22Rv1 (cell line): Measurements from ENCODE around the gene ANKRD28.

ENCODE experiments used
- CTCF ChIP-seq: fragments of 450-650 bp; IDR thresholded peaks from 2 replicates; pipeline ENCODE4 v1.5.1; 2017; ENCODE audit warnings: mild to moderate bottlenecking
- ZFX ChIP-seq: fragments of 450-650 bp; IDR thresholded peaks from 2 replicates; pipeline ENCODE4 v1.6.1; 2017; ENCODE audit warnings: antibody characterized with exemption, borderline replicate concordance

DNA sequence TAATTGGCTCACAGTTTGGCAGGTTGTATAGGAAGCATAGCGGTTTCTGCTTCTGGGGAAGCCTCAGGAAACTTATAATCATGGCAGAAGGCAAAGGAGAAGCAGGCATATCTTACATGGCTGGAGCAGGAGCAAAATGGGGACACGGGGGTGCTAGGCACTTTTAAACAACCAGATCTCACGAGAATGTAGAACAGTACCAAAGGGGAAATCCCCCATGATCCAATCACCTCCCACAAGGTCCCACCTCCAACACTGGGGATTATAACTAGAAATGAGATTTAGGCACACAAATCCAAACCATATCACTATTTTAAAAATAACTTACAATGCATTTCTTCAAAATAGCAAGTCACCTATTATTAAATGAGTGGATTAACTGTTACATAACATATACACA, 47.1 kb upstream of the ANKRD28 start:
- TF ChIP-seq CTCF = no peak
- no peak for TF ChIP-seq ZFX
